H9 (cell line): ENCODE results near the gene ARVCF. TPM values are rescaled to one million over a fixed set of nuclear protein-coding genes. Genes with fewer than 3 reads are reported as not detected.

Source experiments
- DNase-seq: peaks from one replicate; pipeline ENCODE4 v3.0.0-alpha.2; 2017
- H2AFZ ChIP-seq: one replicate; pipeline ENCODE4 v1.6.1; 2013; ENCODE audit warnings: mild to moderate bottlenecking, low read length, control low read depth, moderate library complexity
- H2AK5ac ChIP-seq: 2 replicates; pipeline ENCODE4 v1.6.1; 2013; ENCODE audit warnings: low read length, control low read depth, mixed read lengths; ENCODE audit not compliant: insufficient read length
- H2BK120ac ChIP-seq: one replicate; pipeline ENCODE4 v1.6.1; 2013; ENCODE audit warnings: low read depth, mild to moderate bottlenecking, low read length, control low read depth, inconsistent platforms; ENCODE audit not compliant: poor library complexity, severe bottlenecking
- H2BK12ac ChIP-seq: 2 replicates; pipeline ENCODE4 v1.6.1; 2013; ENCODE audit warnings: low read length, control low read depth, mixed read lengths, low read depth; ENCODE audit not compliant: insufficient read length
- H2BK15ac ChIP-seq: 2 replicates; pipeline ENCODE4 v1.6.1; 2013; ENCODE audit warnings: low read depth, low read length, control low read depth
- H2BK20ac ChIP-seq: one replicate; pipeline ENCODE4 v1.6.1; 2013; ENCODE audit warnings: low read depth, mild to moderate bottlenecking, low read length, control low read depth, inconsistent platforms; ENCODE audit not compliant: poor library complexity, severe bottlenecking
- H2BK5ac ChIP-seq: 2 replicates; pipeline ENCODE4 v1.6.1; 2013; ENCODE audit warnings: low read length, control low read depth, mixed read lengths; ENCODE audit not compliant: insufficient read length
- H3K14ac ChIP-seq: 2 replicates; pipeline ENCODE4 v1.6.1; 2013; ENCODE audit warnings: low read length, control low read depth; ENCODE audit not compliant: insufficient read depth
- H3K18ac ChIP-seq: 2 replicates; pipeline ENCODE4 v1.6.1; 2013; ENCODE audit warnings: low read depth, mild to moderate bottlenecking, mixed read lengths, low read length, control low read depth; ENCODE audit not compliant: insufficient read length
- H3K23ac ChIP-seq: 2 replicates; pipeline ENCODE4 v1.6.1; 2013; ENCODE audit warnings: low read length, control low read depth, mixed read lengths, low read depth; ENCODE audit not compliant: insufficient read length
- H3K23me2 ChIP-seq: 2 replicates; pipeline ENCODE4 v1.6.1; 2013; ENCODE audit warnings: low read depth, mild to moderate bottlenecking, mixed read lengths, low read length, control low read depth; ENCODE audit not compliant: insufficient read length, poor library complexity, severe bottlenecking
- H3K27ac ChIP-seq: 2 replicates; pipeline ENCODE4 v1.5.1; 2013; ENCODE audit warnings: low read length, control low read depth, mixed read lengths, low read depth; ENCODE audit not compliant: insufficient read length
- H3K27me3 ChIP-seq: 2 replicates; pipeline ENCODE4 v1.6.1; 2013; ENCODE audit warnings: low read length, control low read depth, inconsistent platforms; ENCODE audit not compliant: insufficient read depth
- H3K4ac ChIP-seq: 2 replicates; pipeline ENCODE4 v1.6.1; 2013; ENCODE audit warnings: low read depth, mild to moderate bottlenecking, control low read depth, inconsistent platforms, low read length, moderate library complexity
- H3K4me1 ChIP-seq: 2 replicates; pipeline ENCODE4 v1.6.1; 2013; ENCODE audit warnings: low read length, control low read depth, inconsistent platforms; ENCODE audit not compliant: insufficient read depth
- H3K4me2 ChIP-seq: 2 replicates; pipeline ENCODE4 v1.6.1; 2013; ENCODE audit warnings: low read length, control low read depth, mixed read lengths; ENCODE audit not compliant: insufficient read length, insufficient read depth
- H3K56ac ChIP-seq: 2 replicates; pipeline ENCODE4 v1.6.1; 2013; ENCODE audit warnings: low read depth, mild to moderate bottlenecking, mixed read lengths, low read length, control low read depth; ENCODE audit not compliant: insufficient read length
- H3K79me1 ChIP-seq: 2 replicates; pipeline ENCODE4 v1.6.1; 2013; ENCODE audit warnings: low read depth, mild to moderate bottlenecking, moderate library complexity, low read length, control low read depth, inconsistent platforms; ENCODE audit not compliant: insufficient read depth, poor library complexity, severe bottlenecking
- H3K79me2 ChIP-seq: 2 replicates; pipeline ENCODE4 v1.6.1; 2013; ENCODE audit warnings: low read length, control low read depth, inconsistent platforms; ENCODE audit not compliant: insufficient read depth
- H3K9ac ChIP-seq: 2 replicates; pipeline ENCODE4 v1.6.1; 2013; ENCODE audit warnings: low read length, control low read depth, mixed read lengths; ENCODE audit not compliant: insufficient read length; ENCODE audit errors: extremely low read depth
- H3K9me3 ChIP-seq: one replicate; pipeline ENCODE4 v1.6.1; 2013; ENCODE audit warnings: low read depth, low read length, inconsistent platforms; ENCODE audit not compliant: control insufficient read depth
- H3T11ph ChIP-seq: one replicate; pipeline ENCODE4 v1.6.1; 2013; ENCODE audit warnings: mild to moderate bottlenecking, low read length, control low read depth, inconsistent platforms
- H4K20me1 ChIP-seq: one replicate; pipeline ENCODE4 v1.6.1; 2013; ENCODE audit not compliant: control insufficient read depth, insufficient read length, insufficient read depth
- H4K5ac ChIP-seq: 2 replicates; pipeline ENCODE4 v1.6.1; 2013; ENCODE audit warnings: low read depth, mild to moderate bottlenecking, mixed read lengths, low read length, control low read depth; ENCODE audit not compliant: insufficient read length
- H4K8ac ChIP-seq: replicated peaks from 2 replicates; pipeline ENCODE4 v1.6.1; 2013; ENCODE audit warnings: low read length, control low read depth, mixed read lengths, low read depth; ENCODE audit not compliant: insufficient read length
- H4K91ac ChIP-seq: 2 replicates; pipeline ENCODE4 v1.6.1; 2013; ENCODE audit warnings: low read depth, mild to moderate bottlenecking, moderate library complexity, mixed read lengths, low read length, control low read depth; ENCODE audit not compliant: insufficient read length
- H3K27ac Mint-ChIP-seq, 3 experiments: 2 replicates in 2 of 3; 3 replicates in 1 of 3; pipeline ENCODE4 v1.8.0; 2020 to 2021; ENCODE audit warnings: mixed read lengths in 3 of 3, mild to moderate bottlenecking in 1 of 3, moderate library complexity in 1 of 3
- H3K27me3 Mint-ChIP-seq: 2 replicates; pipeline ENCODE4 v1.8.0; 2021; ENCODE audit warnings: low read depth, mild to moderate bottlenecking, moderate library complexity, mixed read lengths
- H3K36me3 Mint-ChIP-seq, 3 experiments: 2 replicates in 2 of 3; 3 replicates in 1 of 3; pipeline ENCODE4 v1.8.0; 2020 to 2021; ENCODE audit warnings: low read depth in 3 of 3, mixed read lengths in 3 of 3; ENCODE audit not compliant: insufficient read depth in 1 of 3
- H3K4me1 Mint-ChIP-seq, 2 experiments: 2 replicates each; pipeline ENCODE4 v1.8.0; 2020; ENCODE audit warnings: mixed read lengths in 2 of 2
- H3K4me3 Mint-ChIP-seq, 2 experiments: 2 replicates in 1 of 2; 3 replicates in 1 of 2; pipeline ENCODE4 v1.8.0; 2020 to 2021; ENCODE audit warnings: mild to moderate bottlenecking in 2 of 2, mixed read lengths in 2 of 2, moderate library complexity in 1 of 2
- H3K9me3 Mint-ChIP-seq, 2 experiments: 2 replicates in 1 of 2; 3 replicates in 1 of 2; pipeline ENCODE4 v1.8.0; 2020; ENCODE audit warnings: mild to moderate bottlenecking in 2 of 2, mixed read lengths in 2 of 2, moderate library complexity in 1 of 2
- CTCF ChIP-seq: fragments of 200-600 bp; sonication (generic); conservative IDR thresholded peaks from 3 replicates; pipeline ENCODE4 v1.8.0; 2021; ENCODE audit warnings: antibody characterized with exemption, mild to moderate bottlenecking
- WGBS: extraction: QIAGEN DNeasy Blood & Tissue Kit; methylation state at CpG from one replicate; pipeline ENCODE4 v1.1.7; 2013; ENCODE audit warnings: missing lambda C conversion rate, low lambda C conversion rate, mixed read lengths; ENCODE audit not compliant: insufficient read length; ENCODE audit errors: extremely low coverage; 5-methylcytosine and 5-hydroxymethylcytosine counted together
- total RNA-seq: library from RNA; stranded (reverse); gene quantifications from 2 replicates; pipeline ENCODE4 v1.2.1, GENCODE V29; 2021

The ARVCF gene
- total RNA-seq, 1 experiment from 2014 or later, result 40.7 TPM

- H3K4me2 ChIP-seq, result no peak overlapping the region
- H2BK5ac ChIP-seq, result no peak overlapping the region
- no peak overlapping the region for H3K27ac ChIP-seq
- no peak overlapping the region for H3K9ac ChIP-seq
- H3K4ac ChIP-seq, result no peak overlapping the region
- H3K14ac ChIP-seq, result no peak overlapping the region
- TF ChIP-seq CTCF, result no peak
- H3K9me3 Mint-ChIP-seq, result peaks cover 2 to 3% of the 10 kb centered on the region in 2 experiments; a peak in 3 of 5 replicates
- DNase-seq, result no peak
- no peak overlapping the region for H2AFZ ChIP-seq
- no peaks in the 10 kb centered on the region for H3K27me3 ChIP-seq
- H3K23me2 ChIP-seq, result no peaks in the 10 kb centered on the region
- H2AK5ac ChIP-seq, result no peak overlapping the region
- WGBS, result no CpG with 5 or more reads among the region's 12 CpGs
- no peak overlapping the region for H3K4me3 Mint-ChIP-seq
- no peak overlapping the region for H2BK120ac ChIP-seq
- no peak overlapping the region for H3K18ac ChIP-seq
- H2BK20ac ChIP-seq, result no peak overlapping the region
- peaks cover 2 to 13% (median 3%) of the 10 kb centered on the region in 3 experiments; a peak in 6 of 7 replicates for H3K36me3 Mint-ChIP-seq
- H4K20me1 ChIP-seq, result no peaks in the 10 kb centered on the region
- H3K4me1 Mint-ChIP-seq, result no peaks in the 10 kb centered on the region
- no peaks in the 10 kb centered on the region for H3K9me3 ChIP-seq
- H3K27me3 Mint-ChIP-seq, result no peaks in the 10 kb centered on the region; the same call in 1 of the 2 replicates
- no peak overlapping the region for H2BK15ac ChIP-seq
- no peak overlapping the region for H3K56ac ChIP-seq
- H4K5ac ChIP-seq, result no peak overlapping the region
- no peaks in the 10 kb centered on the region for H3K79me2 ChIP-seq
- no peak overlapping the region for H3K27ac Mint-ChIP-seq
- no peak overlapping the region for H3K23ac ChIP-seq
- H3K79me1 ChIP-seq, result no peaks in the 10 kb centered on the region
- H4K91ac ChIP-seq, result no peak overlapping the region
- H4K8ac ChIP-seq, result no peak overlapping the region
- no peak overlapping the region for H2BK12ac ChIP-seq
- no peak overlapping the region for H3T11ph ChIP-seq
- no peaks in the 10 kb centered on the region for H3K4me1 ChIP-seq
These were observed 37.4 kb upstream of the ARVCF start for GRCh38 chr22:20054034-20054427.
